Keratinocyte (primary cell): ENCODE measurements around the gene GTF3C1.

ENCODE experiments used
- EZH2 ChIP-seq: IDR thresholded peaks from one replicate; pipeline ENCODE4 v1.6.1; 2012; ENCODE audit warnings: inconsistent platforms, mild to moderate bottlenecking, low read length, moderate library complexity
- TF ChIP-seq, protein P1 (sequence below), 3 experiments: IDR thresholded peaks in 1 of 3; conservative IDR thresholded peaks in 1 of 3; optimal IDR thresholded peaks in 1 of 3; 2 replicates in 2 of 3; 3 replicates in 1 of 3; pipeline versions ENCODE3 to v1.5.1; 2011; ENCODE audit warnings: low read length in 3 of 3, mild to moderate bottlenecking in 3 of 3, moderate library complexity in 2 of 3, control low read depth in 1 of 3, inconsistent platforms in 1 of 3; ENCODE audit not compliant: insufficient read depth in 2 of 3; ENCODE audit errors: extremely low read depth in 1 of 3

DNA sequence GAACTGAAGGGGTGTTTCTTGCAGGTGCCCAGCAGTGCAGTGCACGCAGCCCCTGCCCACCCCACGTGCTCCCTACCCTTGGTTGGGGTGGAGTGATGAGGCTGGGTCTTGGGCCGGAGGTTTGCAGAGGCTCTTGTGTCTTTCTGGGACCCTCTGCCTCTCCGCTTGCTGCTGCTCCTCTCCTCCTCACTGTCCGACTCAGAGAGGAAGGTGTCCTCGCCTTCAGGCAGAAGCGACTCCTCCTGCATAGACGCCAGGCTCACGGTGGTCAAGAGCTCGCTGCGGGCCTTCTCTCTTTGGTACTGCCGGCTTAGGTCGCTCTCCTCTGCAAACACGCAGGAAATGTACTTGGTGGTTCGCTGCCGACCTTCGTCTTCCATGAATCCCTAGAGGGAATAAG is 42.9 kb downstream of the GTF3C1 start:
- TF ChIP-seq, protein P1, sequence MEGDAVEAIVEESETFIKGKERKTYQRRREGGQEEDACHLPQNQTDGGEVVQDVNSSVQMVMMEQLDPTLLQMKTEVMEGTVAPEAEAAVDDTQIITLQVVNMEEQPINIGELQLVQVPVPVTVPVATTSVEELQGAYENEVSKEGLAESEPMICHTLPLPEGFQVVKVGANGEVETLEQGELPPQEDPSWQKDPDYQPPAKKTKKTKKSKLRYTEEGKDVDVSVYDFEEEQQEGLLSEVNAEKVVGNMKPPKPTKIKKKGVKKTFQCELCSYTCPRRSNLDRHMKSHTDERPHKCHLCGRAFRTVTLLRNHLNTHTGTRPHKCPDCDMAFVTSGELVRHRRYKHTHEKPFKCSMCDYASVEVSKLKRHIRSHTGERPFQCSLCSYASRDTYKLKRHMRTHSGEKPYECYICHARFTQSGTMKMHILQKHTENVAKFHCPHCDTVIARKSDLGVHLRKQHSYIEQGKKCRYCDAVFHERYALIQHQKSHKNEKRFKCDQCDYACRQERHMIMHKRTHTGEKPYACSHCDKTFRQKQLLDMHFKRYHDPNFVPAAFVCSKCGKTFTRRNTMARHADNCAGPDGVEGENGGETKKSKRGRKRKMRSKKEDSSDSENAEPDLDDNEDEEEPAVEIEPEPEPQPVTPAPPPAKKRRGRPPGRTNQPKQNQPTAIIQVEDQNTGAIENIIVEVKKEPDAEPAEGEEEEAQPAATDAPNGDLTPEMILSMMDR (optimal IDR thresholded peaks at IDR 0.05 in 1 of 3, IDR thresholded peaks at IDR 0.05 in 1 of 3, conservative IDR thresholded peaks at IDR 0.05 in 1 of 3; ENCODE audit: extremely low read depth in 1 of 3, insufficient read depth in 2 of 3, low read length in 3 of 3): no peak
- no peak for TF ChIP-seq EZH2
